Heart left ventricle (tissue), 13 donors: ENCODE data around the gene E2F1.

ENCODE experiments used
- POLR2A ChIP-seq, 2 donors: fragments of 450-650 bp; IDR thresholded peaks; one replicate each; pipeline ENCODE4 v1.6.1; 2017; ENCODE audit warnings: antibody characterized with exemption in 2 of 2, mild to moderate bottlenecking in 2 of 2, moderate library complexity in 2 of 2
- TF ChIP-seq, protein P1 (sequence below), 12 donors: fragments of 200-600 bp; sonication (generic) in 4 of 12; IDR thresholded peaks; one replicate each; pipeline versions ENCODE4 v1.5.0 to v1.8.0; 2018 to 2022; ENCODE audit warnings: antibody characterized with exemption in 12 of 12, mild to moderate bottlenecking in 5 of 12
- donor health status: ischemic (EF 13 %, LVEDD 7.1; RV severe dilation, severe dysfunction).
- donor health status: DM: no; HTN: yes; CAD: no.
- donor health status: DM: no; HTN: no; CAD: no.
- donor health status: ischemic (EF 25% LVEDD 6.9; RV normal size, moderate dysfunction).
- donor health status: ischemic (EF 25% LVEDD 5.7; RV mildly dilated, moderate dysfunction).
- donor health status: ischemic (EF 35%, LVEDD 5.7; RV mildly dilated, moderate dysfunction).
- donor health status: nonischemic (EF 11% LVEDD 7.7; RV severe dilation, severe dysfunction).
- donor health status: DM: yes; HTN: yes; CAD: no.
- donor health status: PGD.
- donor health status: ischemic (EF 29% LVEDD 5.4; RV normal size, mild dysfunction).
- donor health status: nonischemic (EF 23%, LVEDD 6.1; RV moderate dilation, normal function).

DNA sequence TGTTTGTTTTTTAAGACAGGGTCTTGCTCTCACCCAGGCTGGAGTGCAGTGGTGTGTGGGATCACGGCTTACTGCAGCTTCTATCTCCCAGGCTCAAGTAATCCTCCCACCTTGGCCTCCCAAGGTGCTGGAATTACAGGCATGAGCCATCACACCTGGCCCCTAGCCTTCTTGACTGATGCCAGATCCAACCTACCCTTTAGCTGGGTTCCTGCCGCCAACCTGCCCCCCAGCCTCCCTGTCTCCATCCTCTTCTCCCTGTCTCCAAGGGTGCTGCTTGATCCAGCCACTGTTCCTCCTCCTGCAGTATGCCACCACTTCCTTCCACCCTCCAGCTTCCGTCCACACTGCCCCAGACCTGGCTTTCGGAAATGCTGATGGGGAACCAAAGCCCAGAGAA lies 27.3 kb downstream of the E2F1 start:
- TF ChIP-seq, protein P1, sequence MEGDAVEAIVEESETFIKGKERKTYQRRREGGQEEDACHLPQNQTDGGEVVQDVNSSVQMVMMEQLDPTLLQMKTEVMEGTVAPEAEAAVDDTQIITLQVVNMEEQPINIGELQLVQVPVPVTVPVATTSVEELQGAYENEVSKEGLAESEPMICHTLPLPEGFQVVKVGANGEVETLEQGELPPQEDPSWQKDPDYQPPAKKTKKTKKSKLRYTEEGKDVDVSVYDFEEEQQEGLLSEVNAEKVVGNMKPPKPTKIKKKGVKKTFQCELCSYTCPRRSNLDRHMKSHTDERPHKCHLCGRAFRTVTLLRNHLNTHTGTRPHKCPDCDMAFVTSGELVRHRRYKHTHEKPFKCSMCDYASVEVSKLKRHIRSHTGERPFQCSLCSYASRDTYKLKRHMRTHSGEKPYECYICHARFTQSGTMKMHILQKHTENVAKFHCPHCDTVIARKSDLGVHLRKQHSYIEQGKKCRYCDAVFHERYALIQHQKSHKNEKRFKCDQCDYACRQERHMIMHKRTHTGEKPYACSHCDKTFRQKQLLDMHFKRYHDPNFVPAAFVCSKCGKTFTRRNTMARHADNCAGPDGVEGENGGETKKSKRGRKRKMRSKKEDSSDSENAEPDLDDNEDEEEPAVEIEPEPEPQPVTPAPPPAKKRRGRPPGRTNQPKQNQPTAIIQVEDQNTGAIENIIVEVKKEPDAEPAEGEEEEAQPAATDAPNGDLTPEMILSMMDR (IDR thresholded peaks at IDR 0.05) = no peak
- TF ChIP-seq POLR2A (IDR thresholded peaks at IDR 0.05) = no peak
